ENCODE data around the gene DIDO1. TPM values are rescaled to one million over a fixed set of nuclear protein-coding genes. Genes with fewer than 3 reads are reported as not detected.

The DIDO1 gene
- polyA plus RNA-seq, 3 donors from 2014 or later, result 23.1 to 48.8 (median 37.7) TPM

DNA sequence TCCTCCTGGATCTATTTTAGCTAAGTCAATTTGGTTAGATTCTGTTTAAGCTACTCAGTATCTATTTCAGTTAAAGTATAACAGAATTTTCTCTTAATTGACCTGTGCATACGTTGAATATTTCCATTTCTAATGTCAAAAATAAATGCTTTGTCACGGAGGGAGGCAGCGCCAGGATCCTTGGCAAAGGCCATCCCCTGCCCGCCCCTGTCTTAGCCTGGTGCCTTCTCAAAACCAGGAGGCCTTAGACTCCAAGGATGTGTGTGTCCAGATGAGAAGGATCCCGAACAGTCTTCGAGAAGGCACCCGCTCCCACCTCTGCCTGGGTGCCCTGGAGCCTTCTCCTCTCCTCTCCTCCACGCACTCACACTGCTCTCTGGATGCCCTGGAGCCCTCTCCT, 87.0 kb downstream of the DIDO1 start:
- Mint-ChIP-seq H3K27ac (no peak overlapping the region), H3K9me3 (no peaks in the 10 kb centered on the region), H3K4me3 (no peak overlapping the region), H3K36me3 (peaks cover 0 to 4% (median 0%) of the 10 kb centered on the region in 3 donors), H3K4me1 (peaks cover 0 to 9% of the 10 kb centered on the region in 2 donors), H3K27me3 (ENCODE audit: low read depth in 3 of 3) (peaks cover 3% of the 10 kb centered on the region in 3 donors)
- no peak for DNase-seq

DNA sequence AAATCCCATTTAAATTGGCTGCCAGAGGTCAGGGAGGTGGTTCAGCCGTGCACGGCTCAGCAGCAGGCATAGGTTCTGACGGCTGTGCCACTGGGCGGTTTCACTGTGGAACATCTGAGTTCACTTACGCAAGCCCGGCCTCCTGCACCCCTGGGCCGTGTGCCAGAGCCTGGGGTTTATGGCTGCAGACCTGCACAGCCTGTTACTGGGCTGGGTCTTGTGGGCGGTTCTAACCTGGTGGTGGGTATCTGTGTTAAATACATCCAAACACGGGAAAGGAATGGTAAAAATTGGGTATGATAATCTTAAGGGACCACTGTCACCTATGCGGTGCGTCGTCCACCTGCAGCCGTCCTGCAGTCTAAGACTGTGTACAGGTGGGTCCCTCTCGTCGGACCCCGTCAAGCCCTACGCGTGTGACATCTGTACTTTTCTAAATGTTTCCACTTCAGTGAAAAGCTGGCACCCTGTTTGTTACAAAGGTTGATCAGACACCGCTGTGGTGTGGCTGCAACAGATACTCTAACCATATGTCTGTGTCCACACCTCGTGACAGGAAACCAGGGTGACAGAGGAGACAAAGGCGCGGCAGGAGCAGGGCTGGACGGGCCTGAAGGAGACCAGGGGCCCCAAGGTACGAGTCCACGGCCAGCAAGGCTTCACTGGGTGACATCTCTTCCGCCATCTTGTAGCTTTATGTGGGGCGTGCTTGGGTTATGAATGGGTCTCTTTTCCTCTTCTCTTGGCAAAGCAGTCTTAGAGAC, 88.0 kb downstream of the DIDO1 start:
- DNase-seq, result peak in 1 of 3 donors; percentile 31

GRCh38 chr20:62837790-62838127, 88.5 kb downstream of the DIDO1 start:
- Mint-ChIP-seq H3K36me3 (peaks cover 0 to 4% (median 0%) of the 10 kb centered on the region in 3 donors), H3K4me1 (peaks cover 0 to 9% of the 10 kb centered on the region in 2 donors), H3K9me3 (no peaks in the 10 kb centered on the region), H3K27ac (peak overlapping the region in 1 of 6 donors; percentile 72), H3K27me3 (ENCODE audit: low read depth in 3 of 3) (peaks cover 3 to 5% (median 3%) of the 10 kb centered on the region in 3 donors), H3K4me3 (no peak overlapping the region)
- DNase-seq, result no peak

More for the DNA sequence above, 88.0 kb downstream of the DIDO1 start:
- Mint-ChIP-seq H3K36me3 (peaks cover 0 to 4% (median 0%) of the 10 kb centered on the region in 3 donors), H3K27me3 (ENCODE audit: low read depth in 3 of 3) (peaks cover 3% of the 10 kb centered on the region in 3 donors), H3K9me3 (no peaks in the 10 kb centered on the region), H3K4me3 (no peak overlapping the region), H3K4me1 (peaks cover 0 to 9% of the 10 kb centered on the region in 2 donors), H3K27ac (peak overlapping the region in 5 of 6 donors; percentile 34 to 72 (median 59))

- no peak for DNase-seq
- Mint-ChIP-seq H3K4me1 (peaks cover 0 to 9% of the 10 kb centered on the region in 2 donors), H3K9me3 (no peaks in the 10 kb centered on the region), H3K27ac (no peak overlapping the region), H3K27me3 (ENCODE audit: low read depth in 3 of 3) (peaks cover 3 to 5% (median 3%) of the 10 kb centered on the region in 3 donors), H3K4me3 (no peak overlapping the region), H3K36me3 (peaks cover 0 to under 1% (median 0%) of the 10 kb centered on the region in 3 donors)
These were observed 89.3 kb downstream of the DIDO1 start for GRCh38 chr20:62836967-62837490.

GRCh38 chr20:62835931-62836861, 90.1 kb downstream of the DIDO1 start:
- Mint-ChIP-seq H3K4me3 (no peak overlapping the region), H3K27me3 (ENCODE audit: low read depth in 3 of 3) (peaks cover 3 to 5% (median 3%) of the 10 kb centered on the region in 3 donors), H3K4me1 (peaks cover 0 to 9% of the 10 kb centered on the region in 2 donors), H3K27ac (no peak overlapping the region), H3K36me3 (no peaks in the 10 kb centered on the region), H3K9me3 (no peaks in the 10 kb centered on the region)
- no peak for DNase-seq

GRCh38 chr20:62834967-62835730, 91.2 kb downstream of the DIDO1 start:
- H3K36me3 Mint-ChIP-seq, result no peaks in the 10 kb centered on the region
- peak overlapping the region in 1 of 6 donors; percentile 28 for H3K27ac Mint-ChIP-seq
- peaks cover 3 to 5% (median 3%) of the 10 kb centered on the region in 3 donors for H3K27me3 Mint-ChIP-seq (ENCODE audit: low read depth in 3 of 3)
- H3K4me1 Mint-ChIP-seq, result peaks cover 0 to 9% of the 10 kb centered on the region in 2 donors
- no peaks in the 10 kb centered on the region for H3K9me3 Mint-ChIP-seq
- no peak for DNase-seq
- no peak overlapping the region for H3K4me3 Mint-ChIP-seq

GRCh38 chr20:62832951-62833391, 93.3 kb downstream of the DIDO1 start:
- H3K27ac Mint-ChIP-seq, result no peak overlapping the region
- no peak for DNase-seq
- peaks cover 2 to 5% (median 3%) of the 10 kb centered on the region in 3 donors for H3K27me3 Mint-ChIP-seq (ENCODE audit: low read depth in 3 of 3)
- peaks cover 0 to 2% of the 10 kb centered on the region in 2 donors for H3K4me1 Mint-ChIP-seq
- H3K36me3 Mint-ChIP-seq, result no peaks in the 10 kb centered on the region
- H3K4me3 Mint-ChIP-seq, result no peak overlapping the region
- no peaks in the 10 kb centered on the region for H3K9me3 Mint-ChIP-seq

DNA sequence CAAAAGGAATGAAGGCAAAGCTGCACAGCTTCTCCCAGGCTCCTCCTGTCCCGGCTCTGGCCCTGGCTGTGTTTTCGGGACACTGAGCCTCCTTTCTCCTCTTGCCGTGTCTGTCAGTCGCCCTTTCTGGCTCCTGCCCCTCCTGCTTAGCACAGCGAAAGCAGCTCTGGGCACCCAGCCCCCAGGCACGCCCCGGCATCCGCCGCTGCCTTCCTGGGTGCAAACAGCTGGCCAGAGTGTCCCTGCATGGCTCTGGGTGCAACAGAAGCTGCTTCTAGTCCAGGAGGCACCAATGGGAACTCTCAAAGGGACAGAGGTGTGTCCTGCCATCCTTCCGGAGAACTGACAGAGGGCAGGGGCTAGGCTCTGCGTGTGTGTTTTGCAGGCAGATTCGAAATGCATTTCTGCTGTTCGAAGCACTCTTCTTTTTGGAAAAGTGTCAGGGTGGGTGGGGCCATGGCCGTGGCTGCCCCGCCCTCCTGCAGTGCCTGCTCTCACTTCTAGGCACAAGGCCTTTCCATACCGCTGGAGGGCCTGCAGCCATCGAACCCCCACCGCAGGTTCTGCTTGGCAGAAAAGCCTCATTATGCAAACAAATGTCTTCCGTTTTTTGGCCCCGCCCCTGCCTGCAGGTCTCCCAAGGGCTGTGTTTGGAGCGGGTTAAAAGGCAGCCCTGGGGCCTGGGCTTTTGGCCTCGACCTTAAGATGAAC, 93.9 kb downstream of the DIDO1 start:
- Mint-ChIP-seq H3K27ac (no peak overlapping the region), H3K4me1 (peaks cover 0 to 2% of the 10 kb centered on the region in 2 donors), H3K36me3 (no peaks in the 10 kb centered on the region), H3K4me3 (no peak overlapping the region), H3K9me3 (no peaks in the 10 kb centered on the region), H3K27me3 (ENCODE audit: low read depth in 3 of 3) (peaks cover 0 to 5% (median 2%) of the 10 kb centered on the region in 3 donors)
- DNase-seq, result no peak

DNA sequence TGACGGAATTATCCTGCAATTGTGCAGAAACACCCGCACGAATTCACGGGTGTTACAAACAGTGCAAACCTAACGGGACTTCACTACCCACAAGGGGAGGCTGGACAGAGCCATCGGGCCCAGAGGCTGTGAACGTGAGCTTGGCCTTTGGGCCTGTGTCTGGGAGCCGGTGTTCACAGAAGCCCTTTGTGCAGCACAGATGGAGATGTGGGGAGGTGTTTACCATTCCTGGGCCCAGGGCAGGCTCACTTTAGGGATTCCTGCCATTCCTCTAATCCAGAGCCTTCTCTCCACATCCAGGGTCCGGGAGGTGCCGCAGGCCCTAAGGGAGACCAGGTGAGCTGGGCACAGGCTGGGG, 94.5 kb downstream of the DIDO1 start:
- peaks cover 0 to 5% (median 0%) of the 10 kb centered on the region in 3 donors for H3K27me3 Mint-ChIP-seq (ENCODE audit: low read depth in 3 of 3)
- H3K4me3 Mint-ChIP-seq, result no peak overlapping the region
- no peak overlapping the region for H3K27ac Mint-ChIP-seq
- no peaks in the 10 kb centered on the region for H3K9me3 Mint-ChIP-seq
- no peaks in the 10 kb centered on the region for H3K4me1 Mint-ChIP-seq
- H3K36me3 Mint-ChIP-seq, result no peaks in the 10 kb centered on the region
- DNase-seq, result no peak

DNA sequence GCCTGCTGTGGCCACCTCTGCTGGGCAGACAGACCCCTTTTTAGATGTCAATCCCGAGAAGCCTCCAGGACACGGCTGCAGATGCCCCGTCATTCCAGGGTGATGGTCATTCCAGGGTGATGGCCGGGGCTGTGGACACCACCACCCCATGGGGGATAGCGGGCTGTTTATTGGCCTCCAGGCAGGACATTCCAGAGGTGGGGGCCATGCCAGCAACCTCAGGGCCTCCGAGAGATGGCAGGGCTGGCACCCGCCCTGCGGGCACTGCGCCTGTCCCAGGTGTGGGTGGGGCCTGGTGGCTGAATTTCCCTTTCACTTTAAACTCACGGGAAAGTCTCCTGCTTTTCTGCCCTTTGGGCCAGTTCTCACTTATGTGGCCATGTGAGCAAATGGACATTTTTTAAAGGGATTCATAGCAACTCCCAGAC, 94.9 kb downstream of the DIDO1 start:
- DNase-seq, result no peak
- no peaks in the 10 kb centered on the region for H3K9me3 Mint-ChIP-seq
- H3K4me3 Mint-ChIP-seq, result no peak overlapping the region
- no peak overlapping the region for H3K27ac Mint-ChIP-seq
- H3K4me1 Mint-ChIP-seq, result no peaks in the 10 kb centered on the region
- H3K36me3 Mint-ChIP-seq, result no peaks in the 10 kb centered on the region
- peaks cover 0 to 2% (median 0%) of the 10 kb centered on the region in 3 donors for H3K27me3 Mint-ChIP-seq (ENCODE audit: low read depth in 3 of 3)

DNA sequence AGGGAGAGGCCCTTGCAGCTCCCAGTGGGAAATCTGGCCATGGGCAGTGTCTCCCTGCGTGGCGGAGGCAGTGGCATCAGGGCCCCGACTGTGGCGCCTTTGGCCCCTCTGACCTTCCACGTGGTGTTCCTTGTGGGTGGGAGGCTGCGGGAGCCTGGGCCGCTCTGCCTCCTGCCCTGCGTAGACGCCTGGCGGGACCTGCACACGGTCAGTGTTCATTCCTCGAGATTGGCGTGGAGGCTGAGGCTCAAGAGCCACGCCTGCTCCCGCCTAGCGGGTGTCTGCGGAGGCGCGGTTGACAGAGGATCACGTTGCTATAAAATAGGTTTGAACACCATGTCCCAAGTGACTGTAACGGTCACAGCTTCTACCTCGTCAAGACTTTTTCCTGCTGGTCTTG, 95.5 kb downstream of the DIDO1 start:
- H3K4me1 Mint-ChIP-seq, result no peaks in the 10 kb centered on the region
- H3K27ac Mint-ChIP-seq, result no peak overlapping the region
- DNase-seq, result no peak
- no peaks in the 10 kb centered on the region for H3K36me3 Mint-ChIP-seq
- no peaks in the 10 kb centered on the region for H3K9me3 Mint-ChIP-seq
- H3K27me3 Mint-ChIP-seq (ENCODE audit: low read depth in 3 of 3), result peaks cover 0 to 2% (median 0%) of the 10 kb centered on the region in 3 donors
- H3K4me3 Mint-ChIP-seq, result no peak overlapping the region

- H3K9me3 Mint-ChIP-seq, result no peaks in the 10 kb centered on the region
- no peak overlapping the region for H3K27ac Mint-ChIP-seq
- peaks cover 0 to 2% (median 0%) of the 10 kb centered on the region in 3 donors for H3K27me3 Mint-ChIP-seq (ENCODE audit: low read depth in 3 of 3)
- no peak overlapping the region for H3K4me3 Mint-ChIP-seq
- no peaks in the 10 kb centered on the region for H3K4me1 Mint-ChIP-seq
- H3K36me3 Mint-ChIP-seq, result no peaks in the 10 kb centered on the region
- no peak for DNase-seq
These were observed 96.1 kb downstream of the DIDO1 start for GRCh38 chr20:62830251-62830650.
